Measurements from ENCODE around the gene CCDC40. TPM values are rescaled to one million over a fixed set of nuclear protein-coding genes. Genes with fewer than 3 reads are reported as not detected.

Gene CCDC40
- total and polyA plus RNA-seq, 2 donors (not counting 1 experiment from before 2014, with no cell fraction given), result 0.63 to 3.2 TPM

DNA sequence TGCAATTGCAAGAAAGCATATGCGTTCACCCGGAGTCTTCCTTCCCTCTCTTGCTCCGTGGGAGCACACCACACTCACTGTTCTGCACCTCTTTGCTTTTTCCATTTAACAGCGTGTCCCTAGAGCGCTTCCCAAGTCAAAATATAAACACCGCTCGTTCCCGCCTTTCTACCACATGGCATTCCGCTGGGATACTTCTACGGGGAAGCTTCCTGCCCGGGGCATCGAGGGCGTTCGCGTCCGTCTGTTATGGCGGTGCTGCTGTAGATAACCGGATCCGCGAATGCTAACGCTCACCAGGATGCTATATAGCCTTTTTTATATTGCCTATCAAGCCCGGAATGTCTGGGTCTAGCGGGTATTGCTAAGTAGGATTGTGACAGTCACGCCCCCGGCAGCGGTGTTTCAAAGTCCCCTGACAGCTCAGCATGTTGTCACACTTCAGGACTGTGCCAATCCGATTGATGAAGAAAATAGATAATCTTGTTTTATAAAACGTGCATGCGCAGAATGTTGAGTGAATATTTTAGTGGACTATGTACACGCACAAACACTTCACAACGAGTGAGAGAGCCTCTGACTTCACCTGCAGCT lies 31.0 kb downstream of the CCDC40 start:
- H3K4me1 Mint-ChIP-seq, result no peaks in the 10 kb centered on the region
- POLR2A ChIA-PET, result no interaction called here
- H3K9me3 ChIP-seq (ENCODE audit: control extremely low read depth in 1 of 3, control insufficient read depth in 2 of 3, insufficient read depth in 1 of 3, low read length in 2 of 3), result peaks cover 0 to 3% (median 0%) of the 10 kb centered on the region in 3 donors

More for the DNA sequence above, 31.0 kb downstream of the CCDC40 start:
- CTCF ChIA-PET, result interaction anchor here (0.6 kb wide), 1 partner anchor 497 kb away, joined by 3 read pairs; no protein-coding TSS in a partner anchor
- Histone ChIP-seq H3K4me3 (ENCODE audit: control extremely low read depth in 1 of 5, extremely low read depth in 1 of 5, insufficient read depth in 1 of 5, low read depth in 2 of 5, low read length in 4 of 5) (no peak overlapping the region), H3K4me2 (replicated peaks; ENCODE audit: low read depth, low read length, poor library complexity, severe bottlenecking) (no peak overlapping the region), H3K36me3 (replicated peaks in 1 of 2; ENCODE audit: control extremely low read depth in 1 of 2, control insufficient read depth in 1 of 2, extremely low read depth in 1 of 2, insufficient read depth in 2 of 2, low read length in 1 of 2) (no peaks in the 10 kb centered on the region), H3K27ac (ENCODE audit: low read length in 2 of 2) (no peak overlapping the region), H3K27me3 (replicated peaks in 1 of 4; ENCODE audit: control extremely low read depth in 1 of 4, control insufficient read depth in 3 of 4, insufficient read depth in 4 of 4, low read length in 3 of 4) (no peaks in the 10 kb centered on the region), H3K4me1 (ENCODE audit: control insufficient read depth in 2 of 2, insufficient read depth in 2 of 2, low read length in 2 of 2) (no peaks in the 10 kb centered on the region), H4K20me1 (ENCODE audit: control insufficient read depth, insufficient read depth, low read length, poor library complexity, severe bottlenecking) (no peaks in the 10 kb centered on the region), H3K79me2 (ENCODE audit: control insufficient read depth, insufficient read depth, low read length) (no peaks in the 10 kb centered on the region), H2AFZ (ENCODE audit: insufficient read depth, low read depth, low read length, poor library complexity, severe bottlenecking) (no peak overlapping the region), H3K9ac (ENCODE audit: low read length) (no peak overlapping the region)
- TF ChIP-seq EZH2 (IDR thresholded peaks at IDR 0.05; ENCODE audit: borderline replicate concordance, insufficient read depth, low read depth, low read length, poor library complexity, severe bottlenecking), result no peak
- TF ChIP-seq, protein P1, sequence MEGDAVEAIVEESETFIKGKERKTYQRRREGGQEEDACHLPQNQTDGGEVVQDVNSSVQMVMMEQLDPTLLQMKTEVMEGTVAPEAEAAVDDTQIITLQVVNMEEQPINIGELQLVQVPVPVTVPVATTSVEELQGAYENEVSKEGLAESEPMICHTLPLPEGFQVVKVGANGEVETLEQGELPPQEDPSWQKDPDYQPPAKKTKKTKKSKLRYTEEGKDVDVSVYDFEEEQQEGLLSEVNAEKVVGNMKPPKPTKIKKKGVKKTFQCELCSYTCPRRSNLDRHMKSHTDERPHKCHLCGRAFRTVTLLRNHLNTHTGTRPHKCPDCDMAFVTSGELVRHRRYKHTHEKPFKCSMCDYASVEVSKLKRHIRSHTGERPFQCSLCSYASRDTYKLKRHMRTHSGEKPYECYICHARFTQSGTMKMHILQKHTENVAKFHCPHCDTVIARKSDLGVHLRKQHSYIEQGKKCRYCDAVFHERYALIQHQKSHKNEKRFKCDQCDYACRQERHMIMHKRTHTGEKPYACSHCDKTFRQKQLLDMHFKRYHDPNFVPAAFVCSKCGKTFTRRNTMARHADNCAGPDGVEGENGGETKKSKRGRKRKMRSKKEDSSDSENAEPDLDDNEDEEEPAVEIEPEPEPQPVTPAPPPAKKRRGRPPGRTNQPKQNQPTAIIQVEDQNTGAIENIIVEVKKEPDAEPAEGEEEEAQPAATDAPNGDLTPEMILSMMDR (IDR thresholded peaks at IDR 0.05), result no peak
- H3K4me3 Mint-ChIP-seq, result no peak overlapping the region
- ATAC-seq (ENCODE audit: low read depth) (no peak), DNase-seq (no peak)
- no peaks in the 10 kb centered on the region for H3K9me3 Mint-ChIP-seq (ENCODE audit: insufficient read depth)
- 98% methylated on average over 18 of the region's 31 CpGs for WGBS (ENCODE audit: insufficient coverage)
- H3K27ac Mint-ChIP-seq, result no peak overlapping the region
- intact Hi-C loops (cut with micrococcal nuclease), result no loop called here
- peaks cover 19% of the 10 kb centered on the region for H3K27me3 Mint-ChIP-seq

All from B cell (primary cell).